K562 (cell line): ENCODE measurements around the gene FAM43B. TPM values are rescaled to one million over a fixed set of nuclear protein-coding genes. Genes with fewer than 3 reads are reported as not detected.

Experiments used
- BCL6 ChIP-seq: fragments of 250-450 bp; sonication (Bioruptor Pico); IDR thresholded peaks from 2 replicates; pipeline ENCODE4 v1.4.0; 2020
- CHD2 ChIP-seq: IDR thresholded peaks from 2 replicates; pipeline ENCODE4 v1.6.1; 2011; ENCODE audit warnings: low read depth, low read length
- MCM2 ChIP-seq: fragments of 450-650 bp; IDR thresholded peaks from 2 replicates; pipeline ENCODE4 v1.6.1; 2017; ENCODE audit warnings: low read depth, mild to moderate bottlenecking
- MXI1 ChIP-seq: IDR thresholded peaks from 2 replicates; pipeline ENCODE4 v1.6.1; 2011; ENCODE audit warnings: low read depth, mild to moderate bottlenecking, improper control_type of control experiment, low read length
- SMAD1 ChIP-seq: fragments of 150-350 bp; IDR thresholded peaks from 2 replicates; pipeline ENCODE4 v1.6.1; 2014; ENCODE audit warnings: low read length, low read depth; ENCODE audit not compliant: partially characterized antibody
- SMARCA5 ChIP-seq: fragments of 450-650 bp; IDR thresholded peaks from 2 replicates; pipeline ENCODE4 v1.6.1; 2016
- TAF15 ChIP-seq: fragments of 200-400 bp; formaldehyde crosslinking; IDR thresholded peaks from 2 replicates; pipeline ENCODE4 v1.6.1; 2017; ENCODE audit warnings: mild to moderate bottlenecking, low read depth, low read length, moderate library complexity
- ZNF212 ChIP-seq: fragments of 450-650 bp; formaldehyde crosslinking; IDR thresholded peaks from 2 replicates; pipeline ENCODE4 v1.4.0; 2020; ENCODE audit warnings: mild to moderate bottlenecking
- ZNF324 ChIP-seq: fragments of 250-450 bp; sonication (Bioruptor Pico); IDR thresholded peaks from 2 replicates; pipeline ENCODE4 v1.4.0; 2020; ENCODE audit warnings: mild to moderate bottlenecking
- ZNF57 ChIP-seq: fragments of 450-650 bp; formaldehyde crosslinking; IDR thresholded peaks from 2 replicates; pipeline ENCODE4 v1.4.0; 2020; ENCODE audit warnings: mild to moderate bottlenecking, moderate library complexity
- polyA plus RNA-seq, 8 experiments: library from polyadenylated mRNA; depleted of rRNA in 4 of 8; stranded (reverse) in 5 of 8; unstranded in 3 of 8; fragments of >200 nt; fragmentation: Nextera tagmentation in 2 of 8; fragmentation: Illumina TruSeq in 1 of 8; extraction: Ambion mirVana in 2 of 8; extraction: Trizol in 1 of 8; gene quantifications; 2 replicates each; pipeline versions ENCODE4 v1.2.1 to v1.2.3, GENCODE V29; 2011 to 2014; ENCODE audit warnings: inconsistent platforms in 1 of 8, missing spikeins in 1 of 8
- total RNA-seq, 7 experiments: library from RNA; depleted of rRNA in 6 of 7; stranded (reverse); fragments of >200 nt in 6 of 7; fragmentation: Illumina TruSeq in 2 of 7; extraction: Trizol in 2 of 7; gene quantifications; 2 replicates each; pipeline versions ENCODE4 v1.2.1 to v1.2.3, GENCODE V29; 2011 to 2021; ENCODE audit warnings: low replicate concordance in 1 of 7
- TF ChIP-seq, protein P1 (sequence below): fragments of 250-450 bp; sonication (Bioruptor Pico); IDR thresholded peaks from 2 replicates; pipeline ENCODE4 v1.8.0; 2022; ENCODE audit warnings: inconsistent platforms, mild to moderate bottlenecking, moderate library complexity, borderline replicate concordance
- TF ChIP-seq, protein P2 (sequence below): sonication (generic); formaldehyde crosslinking; IDR thresholded peaks from 2 replicates; pipeline ENCODE4 v1.8.1; 2023; ENCODE audit warnings: mild to moderate bottlenecking, missing genetic modification reagents
- TF ChIP-seq, protein P3 (sequence below): fragments of 450-650 bp; formaldehyde crosslinking; IDR thresholded peaks from 2 replicates; pipeline ENCODE4 v1.4.0; 2022; ENCODE audit warnings: missing genetic modification characterization
- TF ChIP-seq, protein P4 (sequence below): fragments of 450-650 bp; IDR thresholded peaks from one replicate; pipeline ENCODE4 v1.6.1; 2018; ENCODE audit warnings: mild to moderate bottlenecking, moderate library complexity; ENCODE audit not compliant: partially characterized antibody
- TF ChIP-seq, protein P5 (sequence below): fragments of 200-800 bp; sonication (Bioruptor generic); IDR thresholded peaks from 2 replicates; pipeline ENCODE4 v1.6.1; 2017; ENCODE audit warnings: missing genetic modification characterization, missing compliant biosample characterization
- TF ChIP-seq, protein P6 (sequence below): sonication (generic); formaldehyde crosslinking; IDR thresholded peaks from 2 replicates; pipeline ENCODE4 v1.8.1; 2023; ENCODE audit warnings: mild to moderate bottlenecking, missing genetic modification reagents
- TF ChIP-seq, protein P7 (sequence below): fragments of 250-450 bp; sonication (Bioruptor Pico); IDR thresholded peaks from 2 replicates; pipeline ENCODE4 v1.5.1; 2021; ENCODE audit warnings: mild to moderate bottlenecking

FAM43B gene
- total and polyA plus RNA-seq, 9 of the 15 experiments (the other 6 are each of a cell fraction or from before 2014, with no cell fraction given), result not detected

DNA sequence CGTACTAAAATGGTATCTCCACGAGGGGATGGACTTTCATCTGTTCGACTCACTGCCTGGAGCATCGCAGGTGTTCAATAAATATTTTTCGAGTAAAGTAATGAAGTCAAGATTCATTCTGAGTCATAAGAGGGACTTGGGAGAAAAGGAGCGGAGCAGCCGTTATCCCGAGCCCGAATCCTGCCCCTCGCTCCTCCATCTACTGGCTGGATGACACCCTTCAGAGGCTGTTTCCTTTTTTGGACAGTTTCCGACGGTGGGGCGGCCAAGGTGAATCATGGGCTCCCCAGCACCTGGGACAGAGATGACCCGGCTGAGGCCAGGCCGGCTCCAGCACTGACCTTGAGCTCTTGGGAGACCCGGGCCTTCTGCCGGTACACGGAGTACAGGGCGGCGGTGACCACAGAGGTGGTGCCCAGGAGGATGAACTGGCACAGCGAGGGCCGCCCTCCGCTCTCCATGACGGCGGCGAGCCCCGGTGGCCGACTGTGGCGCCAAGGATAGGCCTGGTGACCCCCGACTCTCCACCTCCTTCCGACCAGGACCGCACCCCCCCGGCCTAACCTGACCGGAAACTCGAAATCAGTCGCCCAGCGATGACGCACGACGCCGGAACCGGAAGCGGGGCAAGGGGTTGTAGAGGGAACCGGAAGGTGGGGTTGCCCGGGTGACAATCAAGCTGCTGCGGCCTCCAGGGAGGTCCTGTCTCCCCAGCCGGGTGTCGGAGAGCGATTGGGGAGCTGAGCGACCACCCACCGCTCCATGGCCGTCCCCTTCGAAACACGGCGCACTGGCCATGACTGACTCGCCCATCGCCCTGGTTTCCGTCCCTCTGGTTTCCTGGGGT, 44.6 kb upstream of the FAM43B start, which contains the start of gene MUL1 (continued):
- TF ChIP-seq, protein P1, sequence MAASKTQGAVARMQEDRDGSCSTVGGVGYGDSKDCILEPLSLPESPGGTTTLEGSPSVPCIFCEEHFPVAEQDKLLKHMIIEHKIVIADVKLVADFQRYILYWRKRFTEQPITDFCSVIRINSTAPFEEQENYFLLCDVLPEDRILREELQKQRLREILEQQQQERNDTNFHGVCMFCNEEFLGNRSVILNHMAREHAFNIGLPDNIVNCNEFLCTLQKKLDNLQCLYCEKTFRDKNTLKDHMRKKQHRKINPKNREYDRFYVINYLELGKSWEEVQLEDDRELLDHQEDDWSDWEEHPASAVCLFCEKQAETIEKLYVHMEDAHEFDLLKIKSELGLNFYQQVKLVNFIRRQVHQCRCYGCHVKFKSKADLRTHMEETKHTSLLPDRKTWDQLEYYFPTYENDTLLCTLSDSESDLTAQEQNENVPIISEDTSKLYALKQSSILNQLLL (CRISPR knock-in tag), result no peak
- TF ChIP-seq SMAD1 (no peak), MCM2 (no peak), MXI1 (peak; percentile 90), ZNF57 (CRISPR knock-in tag) (no peak), SMARCA5 (no peak), TAF15 (no peak), CHD2 (peak; percentile 23; the same call in 1 of the 2 replicates), ZNF324 (no peak), ZNF212 (CRISPR knock-in tag) (no peak), BCL6 (CRISPR knock-in tag) (no peak)
- TF ChIP-seq, protein P2, sequence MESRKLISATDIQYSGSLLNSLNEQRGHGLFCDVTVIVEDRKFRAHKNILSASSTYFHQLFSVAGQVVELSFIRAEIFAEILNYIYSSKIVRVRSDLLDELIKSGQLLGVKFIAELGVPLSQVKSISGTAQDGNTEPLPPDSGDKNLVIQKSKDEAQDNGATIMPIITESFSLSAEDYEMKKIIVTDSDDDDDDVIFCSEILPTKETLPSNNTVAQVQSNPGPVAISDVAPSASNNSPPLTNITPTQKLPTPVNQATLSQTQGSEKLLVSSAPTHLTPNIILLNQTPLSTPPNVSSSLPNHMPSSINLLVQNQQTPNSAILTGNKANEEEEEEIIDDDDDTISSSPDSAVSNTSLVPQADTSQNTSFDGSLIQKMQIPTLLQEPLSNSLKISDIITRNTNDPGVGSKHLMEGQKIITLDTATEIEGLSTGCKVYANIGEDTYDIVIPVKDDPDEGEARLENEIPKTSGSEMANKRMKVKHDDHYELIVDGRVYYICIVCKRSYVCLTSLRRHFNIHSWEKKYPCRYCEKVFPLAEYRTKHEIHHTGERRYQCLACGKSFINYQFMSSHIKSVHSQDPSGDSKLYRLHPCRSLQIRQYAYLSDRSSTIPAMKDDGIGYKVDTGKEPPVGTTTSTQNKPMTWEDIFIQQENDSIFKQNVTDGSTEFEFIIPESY (CRISPR knock-in tag), result no peak
- TF ChIP-seq, protein P3, sequence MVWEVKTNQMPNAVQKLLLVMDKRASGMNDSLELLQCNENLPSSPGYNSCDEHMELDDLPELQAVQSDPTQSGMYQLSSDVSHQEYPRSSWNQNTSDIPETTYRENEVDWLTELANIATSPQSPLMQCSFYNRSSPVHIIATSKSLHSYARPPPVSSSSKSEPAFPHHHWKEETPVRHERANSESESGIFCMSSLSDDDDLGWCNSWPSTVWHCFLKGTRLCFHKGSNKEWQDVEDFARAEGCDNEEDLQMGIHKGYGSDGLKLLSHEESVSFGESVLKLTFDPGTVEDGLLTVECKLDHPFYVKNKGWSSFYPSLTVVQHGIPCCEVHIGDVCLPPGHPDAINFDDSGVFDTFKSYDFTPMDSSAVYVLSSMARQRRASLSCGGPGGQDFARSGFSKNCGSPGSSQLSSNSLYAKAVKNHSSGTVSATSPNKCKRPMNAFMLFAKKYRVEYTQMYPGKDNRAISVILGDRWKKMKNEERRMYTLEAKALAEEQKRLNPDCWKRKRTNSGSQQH, result no peak
- TF ChIP-seq, protein P4, sequence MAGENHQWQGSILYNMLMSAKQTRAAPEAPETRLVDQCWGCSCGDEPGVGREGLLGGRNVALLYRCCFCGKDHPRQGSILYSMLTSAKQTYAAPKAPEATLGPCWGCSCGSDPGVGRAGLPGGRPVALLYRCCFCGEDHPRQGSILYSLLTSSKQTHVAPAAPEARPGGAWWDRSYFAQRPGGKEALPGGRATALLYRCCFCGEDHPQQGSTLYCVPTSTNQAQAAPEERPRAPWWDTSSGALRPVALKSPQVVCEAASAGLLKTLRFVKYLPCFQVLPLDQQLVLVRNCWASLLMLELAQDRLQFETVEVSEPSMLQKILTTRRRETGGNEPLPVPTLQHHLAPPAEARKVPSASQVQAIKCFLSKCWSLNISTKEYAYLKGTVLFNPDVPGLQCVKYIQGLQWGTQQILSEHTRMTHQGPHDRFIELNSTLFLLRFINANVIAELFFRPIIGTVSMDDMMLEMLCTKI, result no peak
- TF ChIP-seq, protein P5, sequence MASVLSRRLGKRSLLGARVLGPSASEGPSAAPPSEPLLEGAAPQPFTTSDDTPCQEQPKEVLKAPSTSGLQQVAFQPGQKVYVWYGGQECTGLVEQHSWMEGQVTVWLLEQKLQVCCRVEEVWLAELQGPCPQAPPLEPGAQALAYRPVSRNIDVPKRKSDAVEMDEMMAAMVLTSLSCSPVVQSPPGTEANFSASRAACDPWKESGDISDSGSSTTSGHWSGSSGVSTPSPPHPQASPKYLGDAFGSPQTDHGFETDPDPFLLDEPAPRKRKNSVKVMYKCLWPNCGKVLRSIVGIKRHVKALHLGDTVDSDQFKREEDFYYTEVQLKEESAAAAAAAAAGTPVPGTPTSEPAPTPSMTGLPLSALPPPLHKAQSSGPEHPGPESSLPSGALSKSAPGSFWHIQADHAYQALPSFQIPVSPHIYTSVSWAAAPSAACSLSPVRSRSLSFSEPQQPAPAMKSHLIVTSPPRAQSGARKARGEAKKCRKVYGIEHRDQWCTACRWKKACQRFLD (CRISPR knock-in tag), result peak; percentile 85; the same call in 1 of the 2 replicates
- TF ChIP-seq, protein P6, sequence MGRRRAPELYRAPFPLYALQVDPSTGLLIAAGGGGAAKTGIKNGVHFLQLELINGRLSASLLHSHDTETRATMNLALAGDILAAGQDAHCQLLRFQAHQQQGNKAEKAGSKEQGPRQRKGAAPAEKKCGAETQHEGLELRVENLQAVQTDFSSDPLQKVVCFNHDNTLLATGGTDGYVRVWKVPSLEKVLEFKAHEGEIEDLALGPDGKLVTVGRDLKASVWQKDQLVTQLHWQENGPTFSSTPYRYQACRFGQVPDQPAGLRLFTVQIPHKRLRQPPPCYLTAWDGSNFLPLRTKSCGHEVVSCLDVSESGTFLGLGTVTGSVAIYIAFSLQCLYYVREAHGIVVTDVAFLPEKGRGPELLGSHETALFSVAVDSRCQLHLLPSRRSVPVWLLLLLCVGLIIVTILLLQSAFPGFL, result no peak
- TF ChIP-seq, protein P7, sequence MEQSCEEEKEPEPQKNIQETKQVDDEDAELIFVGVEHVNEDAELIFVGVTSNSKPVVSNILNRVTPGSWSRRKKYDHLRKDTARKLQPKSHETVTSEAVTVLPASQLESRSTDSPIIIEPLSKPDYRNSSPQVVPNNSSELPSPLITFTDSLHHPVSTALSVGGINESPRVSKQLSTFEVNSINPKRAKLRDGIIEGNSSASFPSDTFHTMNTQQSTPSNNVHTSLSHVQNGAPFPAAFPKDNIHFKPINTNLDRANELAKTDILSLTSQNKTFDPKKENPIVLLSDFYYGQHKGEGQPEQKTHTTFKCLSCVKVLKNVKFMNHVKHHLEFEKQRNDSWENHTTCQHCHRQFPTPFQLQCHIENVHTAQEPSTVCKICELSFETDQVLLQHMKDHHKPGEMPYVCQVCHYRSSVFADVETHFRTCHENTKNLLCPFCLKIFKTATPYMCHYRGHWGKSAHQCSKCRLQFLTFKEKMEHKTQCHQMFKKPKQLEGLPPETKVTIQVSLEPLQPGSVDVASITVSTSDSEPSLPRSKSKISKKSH, result no peak
